Glomerular endothelial cell (primary cell): ENCODE results near the gene SCAPER. TPM values are rescaled to one million over a fixed set of nuclear protein-coding genes. Genes with fewer than 3 reads are reported as not detected.

Source experiments
- DNase-seq: peaks from one replicate; pipeline ENCODE4 v3.0.0-alpha.2; 2011; ENCODE audit warnings: low read depth, low spot score; ENCODE audit errors: extremely low read depth
- total RNA-seq: library from RNA; depleted of rRNA; stranded (reverse); fragments of >200 nt; gene quantifications from 2 replicates; pipeline ENCODE4 v1.2.3, GENCODE V29; 2015

Gene SCAPER
- total RNA-seq, 1 donor from 2014 or later, result 13.8 TPM

DNA sequence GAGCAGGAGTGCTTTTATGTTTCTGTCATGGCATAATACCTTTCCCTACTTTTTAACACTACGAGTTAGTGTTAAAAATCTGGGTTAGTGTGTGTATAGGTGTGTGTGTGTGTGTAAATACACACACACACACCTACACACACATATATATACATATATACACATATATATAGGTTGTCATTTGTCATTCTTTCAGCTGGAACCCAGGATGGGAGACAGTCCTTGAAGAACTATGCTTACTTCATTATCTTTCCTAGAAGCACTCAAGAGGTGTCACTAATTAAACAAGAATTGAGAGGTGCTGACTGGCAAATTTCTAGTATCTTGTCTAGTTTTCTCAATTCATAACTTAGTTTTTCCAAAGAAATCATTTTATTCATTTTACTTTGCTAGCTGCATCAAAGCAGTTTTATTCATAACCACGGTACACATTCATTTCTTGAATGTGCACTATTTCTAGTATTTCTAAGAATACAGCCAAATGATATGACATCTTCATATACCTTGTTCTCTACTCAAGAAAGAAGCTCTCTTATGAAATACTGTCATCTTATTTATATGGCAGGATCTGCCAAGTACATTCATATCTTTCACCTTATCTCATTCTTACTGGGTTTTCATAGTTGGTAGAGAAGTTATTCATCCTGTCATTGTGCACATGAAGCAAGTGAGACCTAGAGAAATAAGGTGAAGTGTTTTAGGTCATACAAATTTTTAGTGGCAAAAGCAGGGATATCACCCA is 522.0 kb downstream of the SCAPER start:
- no peak for DNase-seq

DNA sequence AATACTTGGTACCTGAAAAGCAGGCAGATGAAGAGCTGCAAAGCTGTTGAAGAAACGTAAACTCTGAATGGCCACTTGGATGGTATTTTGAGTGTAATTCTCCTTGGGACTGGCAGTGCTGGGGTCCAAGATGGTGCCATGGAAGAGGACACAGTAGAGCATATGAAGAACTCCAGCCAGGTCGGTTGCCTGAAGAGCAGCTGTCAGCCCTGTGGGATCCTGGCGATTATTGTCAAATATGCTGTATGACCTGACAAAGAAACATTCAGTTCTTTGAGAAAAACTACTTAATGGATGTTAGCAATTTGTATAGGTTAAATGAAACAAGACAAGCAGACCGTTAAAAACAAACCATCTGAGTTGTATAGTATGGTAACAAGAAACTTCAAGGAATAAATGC is 523.8 kb downstream of the SCAPER start:
- DNase-seq, result no peak

DNA sequence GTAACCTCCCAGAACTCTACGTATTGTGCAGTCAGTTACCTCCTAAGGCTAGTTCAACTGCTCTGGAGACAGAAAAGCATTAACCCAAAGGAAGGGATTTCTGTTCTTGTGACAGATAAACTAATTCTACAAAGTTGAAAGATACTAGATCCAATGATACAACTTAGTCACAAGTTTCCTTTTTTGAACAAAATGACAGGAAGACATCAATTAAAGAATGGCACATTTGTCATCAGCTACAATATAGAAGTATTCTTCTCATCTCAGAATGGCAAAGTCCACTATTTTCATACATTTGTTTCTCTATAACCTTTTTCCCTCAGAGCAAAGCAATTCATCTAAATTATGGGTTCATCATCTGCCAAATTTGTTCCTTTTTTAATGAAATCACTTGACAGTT is 524.9 kb downstream of the SCAPER start:
- DNase-seq, result peak; percentile 10

DNA sequence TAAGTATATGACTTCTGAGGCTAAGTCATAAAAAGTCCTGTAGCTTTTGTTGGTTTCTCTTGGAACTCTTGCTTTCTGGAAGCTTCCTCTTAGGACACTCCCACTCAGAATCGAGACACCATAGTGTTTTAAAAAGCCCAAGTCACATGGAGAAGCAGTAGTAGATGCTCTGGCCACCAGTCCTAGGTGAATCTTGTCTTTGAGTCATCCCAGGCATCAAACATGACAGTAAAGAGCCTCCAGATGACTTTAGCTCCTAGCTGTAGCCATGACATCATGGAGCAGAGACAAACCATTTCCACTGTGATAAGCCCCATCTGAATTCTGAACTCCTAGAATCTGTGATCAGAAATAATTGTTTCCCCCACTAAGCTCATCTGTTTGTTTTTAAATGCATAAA is 526.4 kb downstream of the SCAPER start:
- DNase-seq, result no peak

DNA sequence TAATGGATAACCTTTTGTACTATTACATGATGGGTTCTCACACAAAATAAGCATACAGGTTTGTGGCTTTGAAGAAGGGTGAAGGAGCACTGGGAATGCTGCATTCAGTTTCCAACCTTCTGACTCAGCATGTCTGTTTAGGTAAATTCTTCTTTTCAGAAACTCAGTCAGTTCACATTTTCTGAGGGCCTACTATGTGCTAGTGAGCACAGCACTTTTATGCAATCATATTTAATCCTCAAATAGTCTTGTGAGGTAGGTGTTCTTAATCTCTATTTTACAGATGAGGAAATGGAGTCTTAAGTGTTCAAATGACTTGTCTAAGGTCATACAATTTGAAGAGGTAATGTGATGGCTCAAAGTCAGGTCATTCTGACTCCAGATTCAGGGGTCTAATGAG is 527.4 kb downstream of the SCAPER start:
- no peak for DNase-seq

DNA sequence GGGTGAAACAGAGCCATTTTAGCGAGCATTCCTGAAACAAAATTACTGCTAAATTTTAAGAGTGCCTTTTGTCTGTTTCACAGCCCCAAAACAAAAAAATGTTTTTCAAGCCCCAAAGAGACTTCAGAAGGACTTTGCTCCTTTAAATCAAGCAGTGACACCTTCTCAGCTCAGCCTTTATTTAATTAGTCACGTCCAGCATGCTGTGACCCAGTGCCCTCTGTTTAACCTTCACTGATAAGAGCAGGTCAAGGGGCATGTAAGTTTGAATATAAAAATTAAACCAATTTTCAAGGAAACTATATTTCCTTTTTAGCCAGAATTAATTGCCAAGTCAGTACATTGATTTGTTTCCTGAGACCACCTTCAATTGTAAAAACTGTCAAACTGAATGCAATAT is 527.9 kb downstream of the SCAPER start:
- no peak for DNase-seq

DNA sequence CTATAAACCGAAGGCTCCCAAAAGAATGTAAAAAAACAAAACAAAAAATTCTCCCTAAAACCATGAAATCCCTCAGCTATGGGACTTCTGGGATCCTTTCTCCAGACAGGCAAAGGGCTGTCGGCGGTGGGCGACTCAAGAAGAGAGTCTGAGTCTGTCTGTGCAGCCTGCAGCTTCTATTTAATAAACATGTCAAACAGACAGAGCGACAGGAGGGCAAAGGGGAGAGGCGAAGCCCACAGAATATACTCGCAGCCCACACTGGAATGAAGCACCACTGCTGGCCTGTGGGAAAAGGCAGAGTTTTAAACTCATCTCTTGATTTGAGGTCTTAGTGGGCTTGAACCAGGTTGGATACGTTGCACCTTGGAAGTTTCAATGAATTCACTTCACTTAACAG is 528.3 kb downstream of the SCAPER start:
- no peak for DNase-seq

DNA sequence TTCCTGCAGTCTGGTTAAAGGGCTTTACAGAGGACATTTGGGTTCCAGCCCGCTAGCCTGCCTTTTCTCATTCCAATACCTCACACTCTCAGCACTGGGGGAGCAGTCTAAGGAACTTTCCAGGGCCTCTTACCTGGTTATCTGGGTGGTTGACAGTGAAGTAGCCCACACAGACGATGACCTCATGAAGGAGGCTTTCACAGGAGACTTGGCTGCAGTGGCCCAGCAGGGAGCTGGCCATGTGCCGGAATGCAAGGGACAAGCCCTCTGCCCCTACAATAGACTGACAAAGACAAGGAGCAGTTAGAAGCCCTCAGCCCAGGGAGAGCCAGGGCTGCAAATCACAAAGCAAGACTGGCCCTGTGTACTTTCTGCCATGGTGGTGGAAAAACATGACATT is 529.1 kb downstream of the SCAPER start:
- DNase-seq, result no peak

DNA sequence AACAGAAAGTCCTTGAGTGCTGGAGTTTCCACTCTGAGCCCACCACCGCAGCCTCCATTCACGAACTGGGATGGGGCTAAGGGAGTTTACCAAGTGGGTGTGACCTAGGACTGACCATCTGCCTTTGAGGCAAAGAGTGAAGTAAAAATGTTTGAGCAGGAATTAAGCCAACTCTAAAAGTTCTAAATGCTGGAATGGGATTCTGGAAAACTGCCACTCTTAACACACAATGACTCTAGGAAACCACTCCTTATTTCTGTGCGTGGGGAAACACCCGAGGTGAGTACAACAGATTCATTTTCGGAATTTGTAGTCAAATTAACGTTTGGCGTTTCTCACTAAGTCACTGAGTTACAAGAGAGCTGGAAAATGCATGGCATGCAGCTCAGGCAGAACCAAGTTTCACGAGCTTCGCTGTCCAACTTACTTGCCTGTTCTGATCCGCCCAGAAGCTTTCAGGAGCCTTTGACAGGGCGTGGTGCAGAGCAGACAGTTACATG is 537.0 kb downstream of the SCAPER start:
- no peak for DNase-seq

DNA sequence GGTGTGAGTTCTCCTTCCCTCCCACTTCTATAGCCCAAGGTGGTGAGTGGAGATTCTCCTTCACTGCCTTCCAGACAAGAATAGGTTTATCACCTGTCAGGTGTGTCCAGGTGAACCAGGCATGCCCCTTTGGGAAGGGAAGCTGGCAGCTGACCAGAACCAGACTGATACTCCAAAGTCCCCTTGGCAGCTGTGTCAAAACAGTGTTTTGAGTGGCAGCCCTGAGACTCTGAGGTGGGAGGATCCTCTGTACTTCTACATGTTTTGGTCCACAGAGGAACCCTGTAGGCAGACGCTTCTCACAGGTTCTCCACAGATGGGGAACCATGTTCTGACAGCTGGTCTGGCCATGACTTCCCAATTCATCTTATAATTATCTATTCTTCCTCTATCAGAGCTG is 538.4 kb downstream of the SCAPER start:
- DNase-seq, result no peak

DNA sequence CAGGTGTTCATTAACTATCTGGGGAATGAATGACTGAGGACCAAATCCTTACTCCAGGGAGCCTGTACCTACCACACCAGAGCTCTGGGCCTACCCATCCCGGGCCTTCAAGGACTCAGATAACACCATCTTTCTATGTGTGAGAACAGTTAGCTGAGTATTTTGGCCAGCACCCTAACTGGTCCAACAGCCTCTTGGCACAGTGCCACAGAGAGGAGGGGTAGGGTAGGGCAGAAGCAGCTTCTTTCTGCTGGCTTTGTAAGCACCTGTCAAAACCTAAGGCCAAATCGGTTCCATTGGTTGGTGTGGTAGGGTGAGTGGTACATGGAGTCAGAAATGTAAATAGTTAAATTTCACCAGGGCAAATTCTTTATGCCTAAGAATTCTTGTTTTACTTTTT is 541.9 kb downstream of the SCAPER start:
- no peak for DNase-seq

DNA sequence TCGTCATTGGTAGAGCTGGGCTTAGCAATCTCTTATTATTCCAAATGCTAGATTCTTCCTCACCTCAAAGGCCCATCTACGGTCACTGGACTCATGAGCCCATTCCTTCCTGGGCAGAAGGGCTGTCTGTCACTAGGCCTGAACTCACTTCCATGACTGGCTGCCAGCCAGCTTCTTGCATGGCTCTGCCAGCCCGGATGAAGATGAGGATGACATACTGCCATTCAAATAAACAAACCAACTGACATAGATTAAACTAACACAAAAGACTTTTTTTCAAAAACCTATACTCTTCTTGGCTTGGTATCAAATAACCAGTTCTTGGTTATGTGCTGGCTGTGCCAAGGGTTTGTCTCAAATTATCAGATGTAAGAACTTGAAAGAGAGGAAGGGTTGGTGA is 544.7 kb downstream of the SCAPER start:
- no peak for DNase-seq

DNA sequence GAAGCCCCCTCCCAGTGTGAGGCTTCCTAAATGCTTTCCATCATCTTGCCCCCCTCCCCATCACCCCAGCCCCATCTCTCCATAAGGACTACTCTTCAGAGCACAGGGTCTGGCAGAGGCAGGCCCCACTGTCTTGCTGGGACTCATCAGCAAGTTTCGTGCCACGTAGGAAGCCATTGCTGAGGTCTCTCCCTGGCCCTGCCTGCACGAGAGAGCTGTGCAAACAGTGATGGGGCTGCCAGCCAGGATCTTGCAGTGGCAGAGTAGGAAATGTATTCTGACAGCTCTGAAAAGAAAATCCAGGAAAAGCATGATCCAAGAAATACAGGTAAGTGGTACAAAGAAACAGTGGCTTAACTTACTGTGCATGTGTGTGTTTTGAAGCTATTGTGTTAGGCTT is 546.0 kb downstream of the SCAPER start:
- DNase-seq, result no peak

DNA sequence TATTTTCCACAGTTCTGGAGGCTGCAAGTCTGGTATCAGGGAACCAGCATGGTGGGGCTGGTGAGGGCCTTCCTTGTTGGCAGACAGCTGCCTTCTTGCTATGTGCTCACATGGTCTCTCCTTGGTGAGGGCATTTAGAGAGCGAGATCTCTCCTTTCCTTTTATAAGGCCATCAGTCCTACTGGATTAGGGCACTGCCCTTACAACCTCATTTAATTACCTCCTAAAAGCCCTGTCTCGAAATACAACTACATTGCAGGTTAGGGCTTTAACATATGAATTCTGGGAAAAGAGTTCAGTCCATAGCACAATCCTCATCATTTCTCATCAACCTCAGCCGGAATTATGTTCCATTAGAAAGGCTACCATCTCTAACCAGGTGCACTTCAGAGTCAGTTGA is 546.7 kb downstream of the SCAPER start:
- no peak for DNase-seq

DNA sequence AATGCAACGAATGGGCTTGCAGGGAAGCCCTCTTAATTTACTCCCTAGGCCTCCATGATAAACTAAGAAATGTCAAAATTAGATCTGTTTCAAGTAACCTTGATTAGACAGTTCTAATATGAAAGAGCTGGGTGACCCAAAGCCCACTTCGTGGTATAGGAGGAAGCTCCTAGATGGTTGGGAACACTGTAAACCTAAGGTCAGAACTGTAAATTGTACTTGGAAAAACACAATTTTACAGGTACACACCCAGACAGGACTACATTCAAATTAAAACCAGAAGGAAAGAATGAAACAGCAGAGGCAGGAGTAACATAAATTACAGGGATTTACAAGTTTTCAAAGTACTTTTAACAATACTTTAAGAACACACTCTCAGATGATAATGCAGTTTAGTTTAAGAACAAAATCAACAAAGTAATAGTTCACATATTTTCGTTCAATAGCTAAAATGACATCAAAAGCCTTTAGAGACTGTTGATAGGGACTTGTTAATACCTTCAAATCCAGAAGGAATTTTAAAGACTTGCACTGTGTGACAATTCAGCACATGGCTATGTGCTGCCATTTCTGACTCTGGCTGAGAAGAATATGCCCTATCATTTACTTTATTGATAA is 550.2 kb downstream of the SCAPER start:
- no peak for DNase-seq

DNA sequence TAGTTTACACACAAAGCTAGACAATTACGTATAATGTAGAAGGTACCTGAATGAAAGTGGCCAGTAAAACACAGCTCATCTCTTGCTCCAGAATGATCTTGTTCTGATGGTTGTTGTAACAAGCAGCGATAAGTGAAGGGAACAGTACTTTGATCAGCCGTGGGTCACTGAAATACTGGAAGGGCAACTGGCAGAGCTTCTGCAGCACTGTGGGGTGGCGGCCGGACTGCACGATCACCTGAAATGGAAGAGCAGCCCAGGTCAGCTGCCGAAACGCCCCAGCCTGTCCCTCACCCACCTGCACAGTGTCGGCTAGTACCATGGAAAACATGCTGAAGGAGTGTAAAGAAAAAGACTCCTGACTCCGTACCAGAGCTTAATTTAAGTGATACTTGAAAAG is 551.2 kb downstream of the SCAPER start:
- DNase-seq, result no peak

DNA sequence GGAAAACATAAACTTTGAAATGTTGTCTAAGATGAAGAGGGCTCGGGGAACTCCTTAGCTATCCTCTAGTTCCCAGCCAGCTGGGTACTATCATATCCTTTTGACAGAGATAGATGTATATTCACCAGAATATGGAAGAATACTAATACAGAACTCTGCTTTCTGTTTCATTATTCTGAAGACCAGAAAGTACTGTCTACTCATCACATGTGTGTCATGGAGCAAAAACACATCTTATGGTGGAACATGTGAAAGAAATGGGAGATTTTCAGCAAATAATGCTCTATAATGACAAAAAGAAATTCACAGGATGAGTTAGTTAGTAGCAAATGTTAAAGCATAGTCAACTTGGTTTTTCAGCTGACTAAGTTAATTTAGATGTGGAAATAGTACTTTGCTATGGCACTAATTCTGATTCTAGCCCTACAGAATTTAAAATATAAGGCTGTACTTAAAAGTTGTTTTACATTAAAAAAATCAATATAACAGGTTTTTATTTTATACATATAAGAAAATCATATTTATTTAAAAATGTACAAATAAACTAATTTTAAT is 552.0 kb downstream of the SCAPER start:
- DNase-seq, result no peak

DNA sequence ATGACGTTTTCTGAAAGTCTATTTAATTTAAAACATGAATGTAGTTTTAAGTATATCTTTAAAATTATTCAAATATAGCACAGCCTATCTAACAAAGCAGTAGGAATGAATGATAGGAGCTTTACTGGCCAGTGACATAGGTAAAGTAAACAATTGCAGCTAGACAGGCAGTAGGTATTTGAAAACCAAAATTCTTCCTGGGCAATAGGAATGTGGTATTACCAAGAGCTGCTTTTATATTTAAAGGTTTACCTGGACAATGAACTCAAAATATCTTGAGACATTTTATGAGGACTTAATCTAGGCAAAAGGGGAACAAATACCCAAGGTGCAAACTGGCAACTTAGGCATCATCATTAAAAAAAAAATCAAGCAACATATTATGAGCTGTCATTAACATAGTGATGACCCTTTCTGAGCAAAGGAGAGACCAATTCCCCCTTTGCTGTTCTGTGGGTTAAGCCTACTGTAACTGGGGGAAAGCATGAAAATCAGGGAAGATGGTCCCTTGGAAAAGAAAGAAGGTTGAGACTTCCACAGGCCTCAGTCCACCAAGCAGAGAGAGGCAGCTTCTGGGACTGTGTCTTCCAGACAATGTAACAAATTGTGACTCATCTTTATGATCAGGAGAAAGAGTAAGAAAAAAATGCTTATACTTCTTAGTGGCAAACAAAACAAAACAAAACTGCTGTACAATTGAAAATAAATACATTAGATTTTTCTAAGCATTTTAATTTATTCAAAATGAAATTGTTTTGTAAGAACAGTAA is 555.7 kb downstream of the SCAPER start:
- no peak for DNase-seq

DNA sequence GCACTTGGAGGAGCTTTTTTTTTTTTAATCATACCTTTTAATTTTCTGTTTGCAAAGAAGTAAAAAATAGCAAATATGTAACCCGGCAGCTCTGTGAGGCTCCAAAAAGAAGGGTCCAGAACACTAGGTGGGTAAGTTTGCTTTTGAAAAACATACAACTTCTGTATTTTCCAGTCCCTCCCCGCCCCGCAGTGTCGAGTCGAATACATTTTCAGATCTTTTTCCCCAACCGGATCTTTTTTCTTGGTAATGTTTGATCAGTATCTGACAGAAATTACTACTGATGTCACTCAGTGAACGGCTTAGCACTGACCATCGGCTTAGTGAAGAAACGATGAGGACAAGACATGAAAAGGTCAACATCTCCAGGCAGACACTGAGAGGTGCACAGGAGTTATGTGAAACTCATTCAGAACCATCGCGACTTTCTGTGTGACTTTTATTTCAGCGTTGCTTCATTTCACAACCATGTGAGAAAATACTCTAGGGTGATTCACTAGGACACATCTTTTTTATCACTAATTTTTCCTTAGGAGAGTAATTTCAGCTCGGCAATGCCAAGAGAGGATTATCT is 557.6 kb downstream of the SCAPER start:
- no peak for DNase-seq

DNA sequence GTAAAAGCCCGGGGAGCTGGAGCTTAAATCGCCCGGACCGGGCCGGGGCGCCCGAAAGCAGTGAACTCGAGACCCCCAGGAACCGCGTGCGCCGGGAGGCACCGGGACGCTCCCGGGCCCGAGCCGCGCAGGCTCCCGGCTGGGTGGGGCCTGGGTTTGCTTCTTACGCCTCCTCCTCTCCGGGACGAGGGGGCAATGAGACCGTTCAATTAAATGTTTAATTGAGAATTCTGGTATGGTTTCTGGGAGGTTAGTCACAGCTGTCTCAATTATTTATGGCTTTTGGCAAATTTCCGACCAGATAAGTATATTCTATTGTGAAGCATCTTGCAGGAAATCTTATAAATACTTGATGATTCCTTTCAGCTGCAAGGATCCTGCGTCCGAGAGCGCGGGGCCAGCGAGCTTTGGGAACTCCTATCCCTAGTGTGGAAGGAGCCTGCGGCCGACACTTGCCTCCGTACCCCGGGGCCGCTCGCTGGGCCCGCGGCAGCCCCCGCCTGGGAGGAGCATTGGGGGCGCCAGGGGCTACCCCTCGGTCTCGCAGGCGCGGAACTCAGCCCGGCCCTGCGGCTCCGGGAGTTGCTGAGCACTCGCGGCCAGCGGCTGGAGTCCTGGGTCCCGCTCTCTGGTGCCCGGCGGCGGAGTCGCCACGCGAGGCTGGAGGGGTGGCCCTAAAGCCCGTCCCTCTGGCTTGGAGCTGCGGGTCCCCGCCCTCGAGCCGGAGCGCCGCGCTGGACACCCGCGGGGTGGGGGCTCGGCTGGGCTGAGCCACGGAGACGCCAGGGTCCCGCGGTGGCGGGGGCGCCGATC is 558.3 kb downstream of the SCAPER start:
- no peak for DNase-seq
